Measurements from ENCODE around the gene CC2D1A. TPM values are rescaled to one million over a fixed set of nuclear protein-coding genes. Genes with fewer than 3 reads are reported as not detected.
A peak's percentile ranks its signal among the peaks of the same experiment; 100 is the strongest.

Gene CC2D1A
- total and polyA plus RNA-seq, 2 donors (not counting 1 experiment from before 2014, with no cell fraction given), result 34.3 to 47.2 TPM

DNA sequence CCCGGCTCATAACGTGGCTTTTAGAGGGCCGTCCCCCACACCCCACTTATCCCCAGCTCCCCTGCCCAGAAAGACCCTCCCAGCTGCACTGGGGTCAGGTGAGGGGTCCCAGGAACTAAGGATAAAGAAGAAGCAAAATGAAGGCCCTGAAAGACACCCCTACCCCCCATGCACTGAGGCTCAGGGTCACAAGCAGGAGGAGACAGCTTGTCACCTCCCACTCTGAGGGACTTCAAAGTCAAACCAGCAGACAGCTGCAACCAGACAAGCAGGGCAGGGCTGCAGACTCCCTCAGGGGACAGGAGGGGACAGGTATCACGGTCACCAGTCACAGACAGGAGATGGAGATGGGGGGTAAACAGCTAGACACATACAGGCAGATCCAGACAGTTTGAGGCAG is 35.1 kb upstream of the CC2D1A start:
- 9% methylated on average over 1 of the region's 4 CpGs for WGBS (ENCODE audit: insufficient coverage)
- H3K79me2 ChIP-seq (ENCODE audit: control insufficient read depth, insufficient read depth, low read length), result no peaks in the 10 kb centered on the region
- CTCF ChIA-PET, result interaction anchor here (0.7 to 2.7 kb wide), 4 partner anchors 9 to 177 kb away, joined by 3 to 14 read pairs (median 6); no protein-coding TSS in a partner anchor
- POLR2A ChIA-PET, result interaction anchor here (0.5 to 0.9 kb wide), 3 partner anchors 30 to 1134 kb away, joined by 3 to 4 read pairs (median 4); partner anchors contain the start of gene GET3
- intact Hi-C loops (cut with micrococcal nuclease), result no loop called here
- H2AFZ ChIP-seq (ENCODE audit: insufficient read depth, low read depth, low read length, poor library complexity, severe bottlenecking), result no peak overlapping the region
- Mint-ChIP-seq H3K4me3 (no peak overlapping the region), H3K27me3 (peaks cover 43% of the 10 kb centered on the region), H3K9me3 (ENCODE audit: insufficient read depth) (no peaks in the 10 kb centered on the region), H3K27ac (no peak overlapping the region), H3K4me1 (peaks cover 13% of the 10 kb centered on the region)
- no peak overlapping the region for H3K9ac ChIP-seq (ENCODE audit: low read length)
- no peak for TF ChIP-seq EZH2 (IDR thresholded peaks at IDR 0.05; ENCODE audit: borderline replicate concordance, insufficient read depth, low read depth, low read length, poor library complexity, severe bottlenecking)
- TF ChIP-seq, protein P1, sequence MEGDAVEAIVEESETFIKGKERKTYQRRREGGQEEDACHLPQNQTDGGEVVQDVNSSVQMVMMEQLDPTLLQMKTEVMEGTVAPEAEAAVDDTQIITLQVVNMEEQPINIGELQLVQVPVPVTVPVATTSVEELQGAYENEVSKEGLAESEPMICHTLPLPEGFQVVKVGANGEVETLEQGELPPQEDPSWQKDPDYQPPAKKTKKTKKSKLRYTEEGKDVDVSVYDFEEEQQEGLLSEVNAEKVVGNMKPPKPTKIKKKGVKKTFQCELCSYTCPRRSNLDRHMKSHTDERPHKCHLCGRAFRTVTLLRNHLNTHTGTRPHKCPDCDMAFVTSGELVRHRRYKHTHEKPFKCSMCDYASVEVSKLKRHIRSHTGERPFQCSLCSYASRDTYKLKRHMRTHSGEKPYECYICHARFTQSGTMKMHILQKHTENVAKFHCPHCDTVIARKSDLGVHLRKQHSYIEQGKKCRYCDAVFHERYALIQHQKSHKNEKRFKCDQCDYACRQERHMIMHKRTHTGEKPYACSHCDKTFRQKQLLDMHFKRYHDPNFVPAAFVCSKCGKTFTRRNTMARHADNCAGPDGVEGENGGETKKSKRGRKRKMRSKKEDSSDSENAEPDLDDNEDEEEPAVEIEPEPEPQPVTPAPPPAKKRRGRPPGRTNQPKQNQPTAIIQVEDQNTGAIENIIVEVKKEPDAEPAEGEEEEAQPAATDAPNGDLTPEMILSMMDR (IDR thresholded peaks at IDR 0.05), result no peak
- H3K4me2 ChIP-seq (replicated peaks; ENCODE audit: low read depth, low read length, poor library complexity, severe bottlenecking), result no peak overlapping the region
- H3K9me3 ChIP-seq (ENCODE audit: control extremely low read depth in 1 of 3, control insufficient read depth in 2 of 3, insufficient read depth in 1 of 3, low read length in 2 of 3), result peaks cover 0 to 7% (median 0%) of the 10 kb centered on the region in 3 donors
- H3K27ac ChIP-seq (ENCODE audit: low read length in 2 of 2), result no peak overlapping the region
- no peak for ATAC-seq (ENCODE audit: low read depth)
- no peak overlapping the region for H3K4me3 ChIP-seq (ENCODE audit: control extremely low read depth in 1 of 5, extremely low read depth in 1 of 5, insufficient read depth in 1 of 5, low read depth in 2 of 5, low read length in 4 of 5)
- peaks cover 19 to 20% of the 10 kb centered on the region in 2 donors for H3K4me1 ChIP-seq (ENCODE audit: control insufficient read depth in 2 of 2, insufficient read depth in 2 of 2, low read length in 2 of 2)
- H3K27me3 ChIP-seq (replicated peaks in 1 of 4; ENCODE audit: control extremely low read depth in 1 of 4, control insufficient read depth in 3 of 4, insufficient read depth in 4 of 4, low read length in 3 of 4), result peaks cover 0 to 75% (median 12%) of the 10 kb centered on the region in 4 experiments
- no peaks in the 10 kb centered on the region for H3K36me3 ChIP-seq (replicated peaks in 1 of 2; ENCODE audit: control extremely low read depth in 1 of 2, control insufficient read depth in 1 of 2, extremely low read depth in 1 of 2, insufficient read depth in 2 of 2, low read length in 1 of 2)
- no peaks in the 10 kb centered on the region for H4K20me1 ChIP-seq (ENCODE audit: control insufficient read depth, insufficient read depth, low read length, poor library complexity, severe bottlenecking)
- peak; percentile 25 for DNase-seq

DNA sequence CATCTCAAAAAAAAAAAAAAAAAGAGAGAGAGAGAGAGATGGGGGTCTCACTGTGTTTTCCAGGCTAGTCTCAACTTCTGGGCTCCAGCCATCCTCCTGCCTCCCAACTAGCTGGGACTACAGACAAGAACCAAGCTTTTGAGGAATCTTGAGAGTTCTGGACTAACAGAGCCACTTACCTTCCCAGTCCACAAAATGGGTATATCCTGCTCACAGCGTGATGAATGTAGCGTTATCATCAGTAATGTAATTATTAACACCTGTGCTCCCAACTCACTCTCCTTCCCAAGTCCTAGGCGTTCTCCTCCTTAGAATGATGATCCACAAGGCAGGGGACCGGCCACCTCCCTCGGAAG is 33.7 kb upstream of the CC2D1A start:
- no peak for ATAC-seq (ENCODE audit: low read depth)
- intact Hi-C loops (cut with micrococcal nuclease), result no loop called here
- H3K9me3 ChIP-seq (ENCODE audit: control extremely low read depth in 1 of 3, control insufficient read depth in 2 of 3, insufficient read depth in 1 of 3, low read length in 2 of 3), result peaks cover 0 to 4% (median 0%) of the 10 kb centered on the region in 3 donors
- H3K79me2 ChIP-seq (ENCODE audit: control insufficient read depth, insufficient read depth, low read length), result no peaks in the 10 kb centered on the region
- ChIA-PET CTCF (interaction anchor here (1.0 to 2.7 kb wide), 5 partner anchors 10 to 476 kb away, joined by 3 to 14 read pairs (median 3); no protein-coding TSS in a partner anchor), POLR2A (interaction anchor here (0.6 kb wide), 3 partner anchors 11 to 35 kb away, joined by 3 to 5 read pairs (median 4); no protein-coding TSS in a partner anchor)
- Mint-ChIP-seq H3K4me1 (peaks cover 7% of the 10 kb centered on the region), H3K9me3 (ENCODE audit: insufficient read depth) (no peaks in the 10 kb centered on the region), H3K4me3 (peak overlapping the region; percentile 83), H3K27me3 (peaks cover 32% of the 10 kb centered on the region), H3K27ac (no peak overlapping the region)
- H3K27ac ChIP-seq (ENCODE audit: low read length in 2 of 2), result no peak overlapping the region
- 93% methylated on average over 2 of the region's 5 CpGs for WGBS (ENCODE audit: insufficient coverage)
- TF ChIP-seq EZH2 (IDR thresholded peaks at IDR 0.05; ENCODE audit: borderline replicate concordance, insufficient read depth, low read depth, low read length, poor library complexity, severe bottlenecking), result no peak
- TF ChIP-seq, protein P1 (IDR thresholded peaks at IDR 0.05), result no peak
- peaks cover 0 to 61% (median 4%) of the 10 kb centered on the region in 4 experiments for H3K27me3 ChIP-seq (replicated peaks in 1 of 4; ENCODE audit: control extremely low read depth in 1 of 4, control insufficient read depth in 3 of 4, insufficient read depth in 4 of 4, low read length in 3 of 4)
- peaks cover 12 to 13% of the 10 kb centered on the region in 2 donors for H3K4me1 ChIP-seq (ENCODE audit: control insufficient read depth in 2 of 2, insufficient read depth in 2 of 2, low read length in 2 of 2)
- H3K4me3 ChIP-seq (ENCODE audit: control extremely low read depth in 1 of 5, extremely low read depth in 1 of 5, insufficient read depth in 1 of 5, low read depth in 2 of 5, low read length in 4 of 5), result peak overlapping the region in 3 of 5 experiments; percentile 35 to 63 (median 39)
- peak overlapping the region; percentile 95 for H3K4me2 ChIP-seq (replicated peaks; ENCODE audit: low read depth, low read length, poor library complexity, severe bottlenecking)
- H2AFZ ChIP-seq (ENCODE audit: insufficient read depth, low read depth, low read length, poor library complexity, severe bottlenecking), result peak overlapping the region; percentile 76
- no peaks in the 10 kb centered on the region for H3K36me3 ChIP-seq (replicated peaks in 1 of 2; ENCODE audit: control extremely low read depth in 1 of 2, control insufficient read depth in 1 of 2, extremely low read depth in 1 of 2, insufficient read depth in 2 of 2, low read length in 1 of 2)
- DNase-seq, result no peak
- H4K20me1 ChIP-seq (ENCODE audit: control insufficient read depth, insufficient read depth, low read length, poor library complexity, severe bottlenecking), result no peaks in the 10 kb centered on the region
- peak overlapping the region; percentile 54 for H3K9ac ChIP-seq (ENCODE audit: low read length)

All from B cell (primary cell).